GDM1 (cell line): ENCODE measurements around the gene GRID1.

Experiments
- DNase-seq: peaks from one replicate; lab custom pipeline; 2025; lab: John Stamatoyannopoulos, UW

Gene GRID1

DNA sequence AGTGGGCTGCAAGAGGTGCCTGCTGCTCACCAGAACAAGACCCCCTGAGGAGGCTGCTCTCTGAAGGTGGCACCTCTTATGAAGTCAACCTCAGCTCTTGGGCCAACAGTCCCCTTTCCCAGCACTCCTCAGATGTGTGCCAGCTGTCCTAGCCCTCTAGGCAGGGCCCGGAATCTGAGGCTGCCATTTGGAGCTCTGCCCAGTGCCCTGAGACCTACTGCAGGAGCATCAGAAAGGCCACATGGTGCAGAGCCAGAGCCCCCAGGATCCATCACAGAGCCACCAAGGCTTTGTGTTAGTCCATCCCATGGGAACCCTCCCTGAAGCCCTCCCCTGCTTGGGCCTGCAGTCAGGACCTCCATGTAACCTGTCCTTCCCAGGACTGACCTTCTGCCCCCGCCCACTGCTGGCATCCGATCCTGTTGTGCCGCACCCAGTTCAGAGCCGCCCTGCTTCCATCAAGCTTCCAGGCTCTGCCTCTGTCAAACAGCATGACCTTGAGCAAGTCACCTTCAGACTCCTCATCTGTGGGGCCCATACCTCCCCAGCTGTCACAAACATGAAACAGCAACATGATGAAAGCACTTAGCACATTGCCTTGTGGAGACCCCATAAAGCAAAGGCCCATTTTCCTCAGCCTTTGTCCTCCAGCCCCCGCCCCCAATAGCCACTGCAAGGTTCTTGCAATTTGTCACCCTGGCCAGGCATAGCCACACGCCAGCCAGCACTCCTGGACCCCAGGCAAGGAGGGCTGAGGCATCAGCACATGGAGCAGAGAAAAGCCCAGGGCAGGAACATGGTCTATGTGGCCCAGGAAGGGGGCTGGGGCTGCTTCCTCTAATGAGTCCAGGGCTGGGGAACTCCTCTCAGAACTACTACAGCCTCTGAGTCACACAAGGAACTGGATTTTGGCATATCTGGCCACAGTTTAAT, 51.7 kb downstream of the GRID1 start:
- no peak for DNase-seq

DNA sequence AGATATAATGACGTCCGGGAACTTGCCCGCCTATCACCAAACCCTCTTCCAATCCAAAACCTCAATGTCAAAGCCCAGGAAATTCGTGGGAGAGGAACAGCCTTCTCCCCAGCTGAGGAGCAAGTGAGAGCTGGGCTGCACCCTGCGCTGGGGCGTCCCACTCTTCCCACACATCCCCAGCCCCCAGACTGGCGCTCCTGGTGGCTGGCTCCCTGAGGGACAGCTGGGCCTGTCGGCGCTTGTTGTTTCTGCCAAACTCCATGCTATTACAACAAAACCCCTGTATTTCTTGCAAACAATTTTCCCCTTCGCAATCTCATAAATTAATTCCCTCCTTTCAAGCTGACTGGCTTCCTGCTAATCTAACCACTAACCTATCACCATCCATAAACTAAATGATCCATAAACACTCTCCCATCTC, 53.0 kb downstream of the GRID1 start:
- DNase-seq, result no peak

DNA sequence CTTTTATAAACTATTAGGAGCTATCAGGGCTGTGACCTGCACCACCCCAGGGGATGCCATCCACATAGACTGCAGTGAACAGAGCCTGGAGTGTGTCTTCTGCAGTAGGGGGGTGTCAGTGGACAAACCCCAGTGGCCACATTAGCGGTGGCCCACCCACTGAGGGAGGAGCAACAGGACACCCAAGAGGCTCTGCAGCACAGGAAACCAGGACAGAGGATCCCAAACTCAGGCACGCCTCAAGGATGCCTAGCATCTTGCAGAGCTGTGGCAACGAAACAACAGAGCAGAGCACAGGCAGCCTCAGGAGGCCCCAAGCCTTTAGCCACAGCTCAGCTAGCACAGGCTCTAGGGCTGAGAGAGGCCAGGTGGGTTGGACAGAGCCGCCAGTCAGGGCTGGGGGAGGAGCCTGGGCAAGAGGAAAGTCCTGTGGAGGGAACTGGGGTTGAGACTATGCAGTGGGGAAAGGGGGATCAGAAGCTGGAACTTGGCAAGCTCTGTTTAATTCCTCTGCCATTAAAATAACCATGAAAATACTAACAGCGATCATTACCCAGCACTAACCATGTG, 53.8 kb downstream of the GRID1 start:
- no peak for DNase-seq

DNA sequence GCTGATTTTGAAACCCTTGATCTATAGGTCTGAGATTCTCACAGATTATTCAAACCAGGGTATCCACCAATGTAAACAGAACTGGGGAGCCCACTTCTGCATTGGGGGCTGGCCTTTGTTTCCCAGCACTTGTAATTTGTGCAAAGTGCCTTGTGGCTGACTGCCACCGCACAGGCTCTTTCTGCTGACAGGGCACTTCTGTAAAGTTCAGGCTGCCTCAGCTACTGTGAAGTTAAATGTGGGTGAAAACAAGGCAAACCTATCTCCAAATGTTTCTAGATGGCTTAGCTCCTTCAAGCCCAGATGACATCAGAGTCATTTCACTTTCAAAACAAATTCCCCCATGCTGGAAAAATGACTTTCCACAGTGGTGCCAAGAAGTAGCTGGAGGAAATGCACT, 54.7 kb downstream of the GRID1 start:
- DNase-seq, result no peak

DNA sequence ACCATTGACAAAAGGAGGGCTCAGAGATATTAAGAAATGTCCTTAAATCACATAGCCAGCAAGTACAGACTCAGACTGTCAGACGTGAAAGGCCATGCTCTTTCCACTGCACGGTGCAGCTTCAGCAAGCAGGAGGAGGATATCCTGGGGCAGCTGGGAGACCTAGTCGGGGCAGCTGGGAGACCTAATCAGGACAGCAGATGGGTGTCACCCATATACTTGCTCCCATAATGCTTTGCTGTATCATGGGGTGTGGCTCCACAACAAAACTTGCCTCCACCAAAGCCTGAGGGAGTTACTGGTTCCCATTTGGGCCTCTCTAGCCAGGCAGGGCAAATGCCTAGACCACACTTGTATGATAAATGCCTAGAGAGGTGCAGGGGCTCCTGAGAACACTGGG, 55.4 kb downstream of the GRID1 start:
- no peak for DNase-seq

DNA sequence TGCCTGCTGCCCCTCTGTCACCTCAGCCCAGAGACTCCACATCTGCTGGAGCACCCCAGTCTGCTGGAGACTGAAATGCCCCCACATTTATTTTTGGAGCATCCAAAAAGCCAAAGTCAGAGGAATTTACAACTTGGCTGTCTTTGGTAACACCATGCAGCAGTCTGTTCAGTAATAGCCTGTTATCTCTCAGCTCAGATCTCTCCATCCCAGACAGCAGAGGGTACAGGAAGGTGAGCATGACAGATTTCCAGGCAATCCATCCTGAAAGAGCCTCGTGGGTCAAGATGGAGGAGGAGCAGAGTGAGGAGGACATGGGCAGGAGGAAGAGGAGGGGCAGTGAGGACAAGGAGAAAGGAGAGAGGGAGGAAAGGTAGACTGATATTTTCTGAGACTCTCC, 55.9 kb downstream of the GRID1 start:
- no peak for DNase-seq

DNA sequence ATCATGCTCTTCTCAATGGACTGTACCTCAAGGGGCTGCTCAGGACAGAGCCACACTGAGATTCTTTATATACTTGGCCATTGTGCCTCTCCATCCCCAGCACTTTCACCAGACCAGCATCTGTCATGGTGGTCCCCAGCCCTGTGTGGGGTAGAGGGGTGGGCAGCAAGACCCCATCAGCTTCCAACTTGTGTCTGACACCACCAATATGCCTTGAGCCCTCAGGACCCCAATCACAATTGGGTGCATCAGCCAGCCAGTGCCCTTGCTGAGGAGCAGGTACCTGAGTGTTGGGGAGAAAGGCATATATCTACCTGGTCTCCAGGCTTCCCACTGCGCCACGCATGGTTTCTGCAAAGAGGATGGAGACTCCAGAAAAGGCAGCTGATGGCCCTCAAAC, 56.3 kb downstream of the GRID1 start:
- DNase-seq, result no peak

DNA sequence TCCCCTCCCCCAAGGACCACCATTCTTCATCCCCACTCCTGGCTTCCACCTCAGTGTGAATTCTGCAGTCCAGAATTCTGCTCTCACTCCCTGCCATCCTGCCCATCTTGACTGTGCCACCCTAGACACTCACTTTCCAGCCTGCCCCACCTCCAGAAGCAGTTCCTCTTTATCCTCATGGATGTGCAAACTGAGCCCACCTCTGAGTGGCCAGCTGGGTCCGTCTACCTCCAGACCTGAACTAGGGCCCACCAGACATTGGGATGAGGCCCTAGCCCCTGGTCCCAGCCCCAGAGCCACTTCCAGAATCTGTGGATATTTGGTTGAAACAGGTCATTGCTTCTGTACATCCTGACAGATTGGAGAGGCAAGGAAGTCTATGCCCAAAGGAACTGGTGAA, 58.5 kb downstream of the GRID1 start:
- no peak for DNase-seq

DNA sequence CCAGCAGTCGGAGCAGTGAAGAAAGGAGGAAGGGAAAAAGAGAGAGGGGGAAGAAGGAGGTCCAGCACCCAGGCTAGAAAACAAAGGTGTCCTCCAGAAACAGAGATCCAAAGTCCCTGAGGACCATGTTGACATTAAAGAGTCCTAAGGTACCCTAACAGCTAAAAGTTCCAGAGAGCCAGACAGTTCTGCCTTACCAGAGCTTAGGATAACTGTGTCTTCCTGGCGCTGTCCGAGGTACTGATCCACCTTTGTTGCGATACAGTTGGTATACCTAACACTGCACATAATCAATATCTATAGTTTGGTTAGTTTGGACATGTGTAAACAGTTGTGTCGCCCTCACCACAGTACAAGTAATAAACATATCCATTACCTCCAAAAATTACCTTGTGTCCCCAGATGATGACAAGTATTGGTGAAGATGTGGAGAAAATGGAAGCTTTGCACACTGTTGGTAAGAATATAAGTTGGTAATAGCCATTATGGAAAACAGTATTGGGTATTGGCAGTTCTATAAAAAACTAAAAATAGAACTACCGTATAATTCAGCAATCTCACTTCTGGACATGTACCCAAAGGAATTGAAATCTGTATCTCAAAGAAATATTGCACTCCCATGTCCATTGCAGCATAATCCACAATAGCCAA, 59.8 kb downstream of the GRID1 start:
- no peak for DNase-seq

DNA sequence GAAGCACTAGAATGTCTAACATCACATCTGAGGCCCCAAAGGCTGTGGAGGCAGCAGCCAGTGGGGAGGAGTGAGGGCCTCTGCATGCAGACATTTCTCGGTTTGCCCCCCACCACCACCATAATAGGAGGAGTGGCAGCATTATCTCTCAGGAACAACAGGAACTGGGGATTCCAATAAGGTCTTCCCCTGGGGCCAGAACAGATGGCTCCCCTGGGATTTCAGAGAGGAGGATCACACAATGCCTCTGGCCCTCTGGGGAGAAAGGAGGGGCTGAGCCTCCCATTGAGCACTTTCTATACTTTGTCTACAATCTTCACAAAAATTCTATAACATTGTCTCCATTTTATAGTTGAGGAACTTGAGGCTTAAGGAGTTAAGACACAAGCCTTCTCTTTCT, 61.1 kb downstream of the GRID1 start:
- no peak for DNase-seq

DNA sequence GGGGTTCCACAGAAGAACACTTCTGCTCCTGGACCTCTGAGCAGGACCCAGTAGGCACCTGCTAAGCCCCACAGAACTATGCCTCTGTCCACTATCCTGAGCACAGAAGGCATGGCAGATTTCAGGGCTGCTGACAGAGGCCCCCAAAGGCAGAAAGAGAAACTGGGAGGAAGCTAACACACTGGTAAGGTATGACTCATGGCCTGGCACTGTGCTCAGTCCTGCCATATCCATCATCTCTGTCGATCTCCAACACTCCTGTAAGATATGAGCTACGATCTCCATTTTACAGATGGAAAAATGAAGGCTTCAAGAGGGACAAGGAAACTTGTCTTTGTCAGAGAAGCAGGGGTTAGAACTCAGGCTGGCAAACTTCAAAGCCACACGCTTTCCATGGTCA, 62.2 kb downstream of the GRID1 start:
- DNase-seq, result no peak

DNA sequence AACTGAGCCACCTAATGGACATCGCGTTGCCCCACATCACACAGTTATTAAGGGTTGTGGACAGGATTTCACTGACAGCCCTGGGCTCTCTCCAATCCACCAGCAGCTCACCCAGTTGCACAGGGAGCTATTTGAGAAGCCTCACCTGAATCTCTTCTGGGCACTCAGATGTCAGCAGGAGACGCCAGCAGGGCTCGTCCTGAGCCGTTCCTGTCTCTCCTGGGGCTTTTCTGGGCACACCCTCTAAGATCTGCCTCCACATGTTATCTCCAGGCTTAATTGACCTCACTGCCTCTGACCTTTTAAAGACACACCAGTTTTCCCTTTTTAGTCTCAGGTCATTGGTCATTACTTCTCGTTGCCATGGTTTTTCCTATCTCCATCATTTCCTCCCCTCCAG, 63.0 kb downstream of the GRID1 start:
- no peak for DNase-seq

DNA sequence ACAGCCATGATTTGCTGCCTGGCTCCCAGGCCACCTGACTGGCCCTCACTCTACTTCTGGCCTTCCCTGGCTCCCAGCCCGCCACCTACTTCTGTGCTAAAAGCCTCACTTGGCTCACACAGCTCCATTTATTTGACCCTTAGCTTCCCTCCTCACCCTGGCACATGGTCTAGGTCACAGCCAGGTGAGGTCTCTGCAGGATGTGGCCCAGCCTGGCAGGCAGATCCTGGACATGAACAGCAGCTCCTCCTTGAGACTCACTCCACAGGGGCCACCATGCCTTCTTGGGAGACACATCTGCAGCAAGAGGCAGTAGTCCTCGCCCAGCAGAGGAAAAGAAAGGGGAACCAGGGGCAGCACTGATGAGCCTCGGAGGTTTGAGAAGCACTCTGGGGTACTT, 64.6 kb downstream of the GRID1 start:
- DNase-seq, result no peak

DNA sequence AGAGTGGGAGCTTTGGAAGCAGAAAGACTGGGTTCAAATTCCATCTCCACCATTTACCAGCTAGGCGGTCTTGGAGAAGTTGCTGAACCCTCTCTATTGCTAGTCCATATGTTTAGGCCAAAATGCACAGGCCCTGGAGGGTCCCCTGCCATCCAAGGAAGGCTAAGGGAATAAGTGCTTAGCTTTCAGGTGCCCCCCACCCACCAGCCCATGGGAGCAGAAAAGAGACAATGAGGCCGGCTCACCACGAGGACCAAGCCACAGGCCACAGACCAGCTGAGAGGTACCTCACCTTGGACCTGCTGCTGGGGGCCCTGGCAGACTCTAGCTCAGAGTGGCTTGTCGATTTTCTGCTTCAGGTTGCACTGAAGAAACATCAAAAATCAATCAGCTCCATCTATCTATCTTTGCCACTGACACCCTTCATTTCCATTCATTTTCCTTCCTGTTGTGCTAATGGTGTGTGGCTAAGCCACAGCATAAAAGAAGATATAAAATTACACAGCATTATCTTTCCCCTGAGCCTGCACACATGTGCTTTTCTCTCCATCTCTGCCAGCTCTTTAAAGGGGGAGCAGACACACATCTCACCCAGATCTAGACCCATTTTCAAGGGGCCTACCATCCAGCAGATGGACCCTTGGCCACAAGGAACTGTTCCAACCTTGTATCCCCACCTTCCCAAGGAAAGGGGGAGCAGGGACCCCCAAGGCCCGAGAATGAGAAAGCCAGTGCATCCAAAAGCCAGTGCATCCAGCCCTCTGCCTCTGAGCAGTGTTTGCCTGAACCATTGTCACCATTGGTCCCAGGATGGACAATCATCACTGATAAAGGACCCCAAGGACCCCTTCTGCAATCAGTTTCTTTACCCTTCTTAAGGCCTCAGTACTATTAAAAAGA, 65.4 kb downstream of the GRID1 start:
- no peak for DNase-seq

DNA sequence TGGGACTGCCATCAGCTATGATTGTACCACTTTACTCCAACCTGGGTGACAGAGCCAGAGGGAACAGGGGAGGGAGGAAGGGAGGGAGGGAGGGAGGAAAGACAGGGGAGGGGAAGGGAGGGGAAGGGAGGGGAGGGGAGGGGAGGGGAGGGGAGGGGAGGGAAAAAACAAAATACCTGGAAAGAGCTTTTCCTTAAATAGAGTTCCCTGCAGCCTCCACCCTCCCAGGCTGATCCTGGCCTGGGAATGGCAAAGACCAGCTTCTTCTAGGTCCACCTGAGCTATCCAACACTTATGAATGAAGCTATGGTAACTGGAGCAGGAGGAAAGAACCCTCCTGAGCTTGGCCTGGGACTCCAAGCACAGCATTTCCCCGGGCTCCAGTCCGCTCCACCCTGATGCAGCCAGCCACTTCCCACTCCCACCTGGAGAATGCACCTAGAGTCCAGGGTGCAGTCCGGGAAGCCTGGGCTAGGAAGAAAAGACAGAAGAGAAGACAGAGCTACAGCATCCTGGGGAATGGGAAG, 66.1 kb downstream of the GRID1 start:
- no peak for DNase-seq

DNA sequence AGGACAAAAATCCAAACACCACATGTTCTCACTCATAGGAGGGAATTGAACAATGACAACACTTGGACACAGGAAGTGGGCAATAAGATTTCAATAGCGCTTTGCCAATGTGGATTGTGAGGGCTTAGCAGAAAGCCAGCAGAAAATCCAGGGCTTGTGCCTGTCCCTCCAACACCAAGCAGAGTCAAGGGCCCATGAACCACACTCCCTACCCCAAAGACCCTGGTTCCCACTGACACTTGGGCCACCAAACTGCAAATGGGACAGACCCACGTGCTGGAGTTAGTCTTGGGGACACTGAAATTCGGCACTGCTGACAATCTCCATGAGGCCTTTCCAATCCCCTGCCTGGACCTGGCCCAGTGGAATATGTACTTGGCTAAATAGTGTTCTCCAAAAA, 67.0 kb downstream of the GRID1 start:
- no peak for DNase-seq

DNA sequence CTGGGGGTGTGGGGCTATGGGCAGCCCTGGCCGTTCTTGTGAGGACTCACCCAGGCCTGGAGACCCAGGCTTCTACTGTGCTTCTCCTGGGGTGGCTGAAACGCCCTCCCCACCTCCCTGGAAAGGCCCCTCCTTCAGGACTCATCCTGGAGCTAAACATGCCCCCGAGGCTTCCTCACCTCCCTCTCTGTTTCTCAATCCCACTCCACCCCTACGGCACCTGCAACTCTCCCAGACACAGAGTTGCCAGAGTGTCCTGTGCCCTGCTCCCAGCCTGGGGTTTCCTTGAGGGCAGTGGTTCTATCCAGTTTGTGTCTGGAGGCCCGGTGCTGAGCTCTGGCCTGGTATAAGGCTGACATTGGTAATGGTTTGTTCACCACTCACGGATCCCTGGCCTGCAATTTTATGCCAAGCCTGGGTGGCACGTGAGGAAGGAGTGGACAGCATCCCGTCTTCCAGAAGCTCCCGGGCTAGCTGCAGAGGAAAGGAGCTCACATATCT, 68.0 kb downstream of the GRID1 start:
- DNase-seq, result no peak

DNA sequence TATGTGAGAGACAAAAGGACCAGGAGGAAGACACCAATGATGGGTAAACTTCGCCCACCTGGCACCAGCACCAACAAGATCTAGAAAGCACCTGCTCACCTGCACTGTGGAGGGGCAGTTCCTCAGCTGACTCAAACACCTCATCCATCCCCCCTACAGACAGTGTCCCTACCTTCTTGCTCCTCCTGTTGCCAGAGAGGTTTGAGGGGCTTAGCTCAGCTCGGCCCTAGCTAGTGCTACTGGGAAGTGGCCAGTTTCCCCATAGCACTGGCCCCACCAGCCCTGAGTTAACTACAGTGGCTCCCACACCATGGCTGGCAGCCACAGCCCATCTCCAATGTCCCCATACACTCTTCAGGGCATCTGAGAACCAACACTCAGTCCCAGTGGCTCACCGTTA, 70.8 kb downstream of the GRID1 start:
- no peak for DNase-seq

DNA sequence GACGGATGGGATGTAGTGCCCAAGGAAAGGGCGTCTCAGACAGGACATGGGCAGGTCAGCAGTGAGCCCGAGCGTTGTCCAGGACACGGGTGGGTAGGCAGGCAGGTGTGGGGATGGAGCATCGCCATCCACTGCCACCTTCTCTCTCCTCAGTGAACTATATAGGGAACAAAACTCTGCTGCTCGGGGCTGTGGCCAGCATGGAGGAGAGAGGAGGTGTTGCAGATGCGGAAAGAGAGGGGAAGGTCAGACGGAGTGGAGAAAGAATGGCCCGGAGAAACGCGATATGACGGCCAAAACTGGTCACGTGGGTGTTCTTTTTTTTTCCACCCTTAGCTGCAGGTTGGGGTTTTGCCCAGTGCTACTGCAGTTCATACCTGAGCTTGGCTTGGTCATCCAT, 71.2 kb downstream of the GRID1 start:
- no peak for DNase-seq

DNA sequence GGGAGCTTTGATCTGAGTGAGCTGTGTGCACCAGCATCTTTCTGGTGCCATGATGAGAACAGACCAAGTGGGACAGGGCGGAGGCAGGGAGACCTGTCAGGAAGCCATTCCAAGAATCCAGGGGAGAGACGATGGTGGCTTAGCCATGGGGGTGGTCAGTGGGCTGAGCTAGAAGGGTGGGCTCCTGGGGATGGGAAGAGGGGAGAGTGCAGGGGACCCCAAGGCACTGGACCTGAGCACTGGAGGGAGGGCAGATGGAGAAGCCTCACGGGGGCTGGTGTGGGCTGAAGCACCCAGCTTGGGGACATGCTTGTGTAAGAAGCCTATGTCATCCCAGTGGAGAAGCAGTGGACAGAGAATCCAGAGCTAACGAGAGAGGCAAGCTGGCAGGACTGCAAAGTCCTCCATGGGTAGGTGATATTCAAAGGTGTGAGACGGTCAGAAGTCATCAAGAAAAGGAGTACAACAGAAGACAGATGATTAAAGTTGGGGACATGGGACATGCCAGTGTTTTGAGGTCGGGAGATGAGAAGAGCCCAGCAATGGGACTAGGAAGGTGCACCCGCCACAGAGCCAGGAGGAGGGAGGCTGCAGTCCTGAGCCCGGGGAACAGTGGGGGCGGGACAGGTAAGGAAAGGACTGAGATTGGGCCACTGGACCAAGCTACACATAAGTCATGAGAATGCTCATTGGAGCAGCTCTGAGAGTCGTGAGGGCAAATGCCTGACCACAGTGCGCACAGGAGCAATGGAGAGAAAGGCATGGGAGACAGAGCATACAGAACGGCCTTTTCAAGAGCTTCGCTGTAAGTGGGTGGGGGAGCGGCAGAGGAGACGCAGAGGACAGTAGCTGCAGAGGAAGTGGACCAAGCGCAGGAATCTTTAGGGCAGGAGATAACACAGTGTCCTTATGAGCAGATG, 72.0 kb downstream of the GRID1 start:
- no peak for DNase-seq

DNA sequence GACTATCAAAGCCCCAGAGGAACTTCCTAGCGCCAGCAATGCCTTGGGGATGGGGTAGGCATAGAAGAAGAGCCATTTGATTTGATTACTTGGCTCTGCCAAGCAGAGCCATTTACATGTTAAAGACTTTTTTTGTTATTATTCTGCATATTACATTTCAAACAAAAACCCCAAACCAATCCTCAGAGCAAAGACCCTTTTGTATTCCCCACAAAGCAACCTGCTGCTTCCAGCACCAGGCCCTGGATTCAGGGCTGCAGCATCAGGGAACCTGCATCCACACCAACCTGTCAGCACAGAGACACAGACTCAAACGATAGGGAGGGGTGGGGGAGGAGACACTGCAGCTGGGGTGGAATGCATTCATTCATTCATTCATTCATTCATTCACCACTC, 73.2 kb downstream of the GRID1 start:
- DNase-seq, result no peak
